ENCODE measurements around the gene SMAD6.

Gene SMAD6

GRCh38 chr15:66720206-66721010 is 18.4 kb downstream of the SMAD6 start:
- no peak overlapping the region for H3K27ac ChIP-seq
- H3K4me3 ChIP-seq (ENCODE audit: low read depth, low read length): no peak overlapping the region
- no peaks in the 10 kb centered on the region for H3K9me3 ChIP-seq (ENCODE audit: severe bottlenecking)
- peaks cover 44% of the 10 kb centered on the region for H3K36me3 ChIP-seq
- TF ChIP-seq CTCF (IDR thresholded peaks at IDR 0.05; ENCODE audit: low read depth, low read length): no peak
- no peaks in the 10 kb centered on the region for H3K27me3 ChIP-seq (ENCODE audit: insufficient read depth, low read depth, severe bottlenecking)
- DNase-seq: no peak

DNA sequence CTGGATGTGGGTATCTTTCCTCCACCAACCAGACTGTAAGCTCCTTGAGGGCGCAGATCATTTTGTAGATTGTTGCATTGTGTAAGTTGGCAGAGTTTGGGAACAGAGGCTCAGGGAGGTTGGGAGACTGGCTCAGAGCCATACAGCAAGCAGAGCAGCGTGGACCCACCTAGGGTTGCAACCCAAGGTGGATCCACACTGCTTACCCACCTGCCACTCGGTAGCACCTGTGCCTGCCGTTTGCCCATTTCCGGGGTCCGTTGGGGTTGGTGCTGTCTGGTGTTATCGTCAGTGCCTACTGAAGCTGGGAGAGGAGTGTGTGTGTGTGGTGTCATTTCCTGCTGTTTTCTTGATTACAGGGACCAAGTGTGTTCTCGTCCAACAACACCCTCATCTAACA is 19.0 kb downstream of the SMAD6 start:
- no peak for DNase-seq
- TF ChIP-seq CTCF (IDR thresholded peaks at IDR 0.05; ENCODE audit: low read depth, low read length): no peak
- no peaks in the 10 kb centered on the region for H3K9me3 ChIP-seq (ENCODE audit: severe bottlenecking)
- H3K4me3 ChIP-seq (ENCODE audit: low read depth, low read length): no peak overlapping the region
- peaks cover 43% of the 10 kb centered on the region for H3K36me3 ChIP-seq
- no peak overlapping the region for H3K27ac ChIP-seq
- H3K27me3 ChIP-seq (ENCODE audit: insufficient read depth, low read depth, severe bottlenecking): no peaks in the 10 kb centered on the region

DNA sequence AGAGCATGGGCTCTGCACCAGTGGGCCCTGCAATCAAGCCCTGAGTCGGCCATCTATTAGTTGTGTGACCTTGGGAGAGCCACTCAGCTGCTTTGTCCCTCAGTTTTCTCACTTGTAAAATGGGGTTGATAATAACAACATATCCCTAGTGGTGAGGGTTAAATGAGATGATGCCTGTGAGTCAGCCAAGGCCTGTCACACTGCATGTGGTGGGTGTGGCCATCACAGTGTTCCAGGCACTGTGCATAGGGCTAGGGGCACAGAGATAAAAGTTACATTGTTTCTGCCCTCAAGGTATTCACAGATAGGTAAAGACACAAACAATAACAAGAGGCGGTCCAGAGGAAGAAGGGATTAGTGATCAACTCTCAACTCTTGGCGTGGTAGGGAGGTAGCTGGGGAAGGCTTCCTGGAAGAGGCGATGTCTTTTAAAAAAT is 19.5 kb downstream of the SMAD6 start:
- no peaks in the 10 kb centered on the region for H3K9me3 ChIP-seq (ENCODE audit: severe bottlenecking)
- H3K36me3 ChIP-seq: peaks cover 38% of the 10 kb centered on the region
- H3K27ac ChIP-seq: no peak overlapping the region
- DNase-seq: no peak
- H3K4me3 ChIP-seq (ENCODE audit: low read depth, low read length): no peak overlapping the region
- H3K27me3 ChIP-seq (ENCODE audit: insufficient read depth, low read depth, severe bottlenecking): no peaks in the 10 kb centered on the region
- no peak for TF ChIP-seq CTCF (IDR thresholded peaks at IDR 0.05; ENCODE audit: low read depth, low read length)

DNA sequence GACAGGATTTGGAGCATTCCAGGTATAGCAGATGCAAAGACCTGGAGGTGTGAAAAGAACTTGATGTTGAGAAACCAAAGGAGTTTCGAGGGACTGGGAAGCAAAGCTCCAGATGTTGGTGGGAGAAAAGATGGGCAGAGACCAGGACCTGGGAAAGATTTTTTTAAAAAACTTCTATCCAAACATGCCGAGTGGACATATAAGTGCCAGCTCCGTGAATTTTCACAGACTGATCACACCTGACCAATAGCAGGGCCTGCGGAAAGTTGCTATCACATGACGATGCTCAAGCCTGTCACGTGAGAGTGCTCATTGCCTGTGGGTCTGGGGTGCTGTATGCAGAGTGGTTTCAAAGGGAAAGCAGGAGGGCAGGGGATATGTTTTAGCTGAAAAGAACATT is 19.9 kb downstream of the SMAD6 start:
- no peak for TF ChIP-seq CTCF (IDR thresholded peaks at IDR 0.05; ENCODE audit: low read depth, low read length)
- no peak overlapping the region for H3K4me3 ChIP-seq (ENCODE audit: low read depth, low read length)
- H3K36me3 ChIP-seq: peaks cover 35% of the 10 kb centered on the region
- DNase-seq: no peak
- no peak overlapping the region for H3K27ac ChIP-seq
- H3K27me3 ChIP-seq (ENCODE audit: insufficient read depth, low read depth, severe bottlenecking): no peaks in the 10 kb centered on the region
- H3K9me3 ChIP-seq (ENCODE audit: severe bottlenecking): no peaks in the 10 kb centered on the region

DNA sequence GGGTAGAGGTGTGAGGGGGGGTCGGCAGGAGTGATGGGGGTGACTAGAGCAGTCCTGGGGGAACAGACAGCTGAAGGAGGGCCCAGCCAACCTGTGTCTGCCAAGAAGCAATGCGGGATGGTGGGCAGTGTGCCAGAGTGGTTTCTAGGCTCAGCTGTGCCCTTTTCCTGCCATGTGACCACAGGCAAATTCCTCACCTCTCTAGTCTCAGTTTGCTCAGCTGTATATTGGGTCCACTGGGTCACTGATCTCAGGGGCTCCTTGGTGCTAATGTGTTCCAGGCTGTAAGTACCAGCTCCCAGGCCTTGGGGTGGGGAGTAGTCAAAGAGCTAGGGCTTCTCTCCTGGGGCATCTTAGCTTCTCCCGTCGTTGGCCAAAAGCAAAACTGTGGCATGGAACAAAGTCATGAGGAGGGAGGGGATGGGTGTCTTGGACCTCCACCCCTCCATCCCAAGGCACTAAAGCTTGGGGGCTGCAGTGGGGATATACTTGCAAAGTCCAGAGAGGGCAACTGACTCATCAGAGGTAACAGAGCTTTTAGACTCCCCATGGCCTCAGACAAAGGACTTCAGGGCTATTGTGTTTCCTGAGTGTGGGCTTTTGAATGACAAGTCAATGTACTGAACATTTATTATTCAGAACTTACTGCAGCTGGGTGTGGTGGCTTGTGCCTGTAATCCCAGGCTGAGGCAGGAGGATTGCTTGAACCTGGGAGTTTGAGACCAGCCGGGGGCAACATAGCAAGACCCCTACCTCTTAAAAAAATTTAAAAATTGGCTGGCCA is 20.9 kb downstream of the SMAD6 start:
- Histone ChIP-seq H3K9me3 (ENCODE audit: severe bottlenecking) (no peaks in the 10 kb centered on the region), H3K4me3 (ENCODE audit: low read depth, low read length) (no peak overlapping the region), H3K36me3 (peaks cover 26% of the 10 kb centered on the region), H3K27me3 (ENCODE audit: insufficient read depth, low read depth, severe bottlenecking) (no peaks in the 10 kb centered on the region), H3K27ac (no peak overlapping the region)
- DNase-seq: no peak
- TF ChIP-seq CTCF (IDR thresholded peaks at IDR 0.05; ENCODE audit: low read depth, low read length): no peak
